B cell (primary cell): ENCODE results near the gene IFNK. TPM values are rescaled to one million over a fixed set of nuclear protein-coding genes. Genes with fewer than 3 reads are reported as not detected.

Experiments used
- ATAC-seq: fragments of 200-7000 bp; cut with Tn5 transposase; one replicate; pipeline ENCODE4 v1.10.0; 2021; ENCODE audit warnings: low read depth, mild to moderate bottlenecking, moderate number of reproducible peaks, moderate library complexity
- CTCF ChIA-PET: fragments of 350-600 bp; sonication (Branson Sonifier 250); formaldehyde crosslinking; loops from one replicate; lab custom pipeline; 2021; ENCODE audit warnings: antibody characterized with exemption, inconsistent platforms; lab: Charles Lee
- POLR2A ChIA-PET: fragments of 350-600 bp; sonication (Branson Sonifier 250); formaldehyde crosslinking; loops from one replicate; lab custom pipeline; 2021; ENCODE audit warnings: antibody characterized with exemption; lab: Charles Lee
- DNase-seq: peaks from one replicate; pipeline ENCODE4 v3.0.0; 2013
- H2AFZ ChIP-seq: 2 replicates; pipeline ENCODE4 v1.6.1; 2012; ENCODE audit warnings: mild to moderate bottlenecking, low read depth, low read length; ENCODE audit not compliant: insufficient read depth, poor library complexity, severe bottlenecking
- H3K27ac ChIP-seq, 2 donors: 1 replicate in 1 of 2; 2 replicates in 1 of 2; pipeline ENCODE4 v1.5.1; 2012 to 2013; ENCODE audit warnings: low read length in 2 of 2, mild to moderate bottlenecking in 2 of 2, moderate library complexity in 1 of 2
- H3K27me3 ChIP-seq, 4 experiments: fragments of 200-600 bp in 1 of 4; sonication (generic) in 1 of 4; replicated peaks in 1 of 4; 1 replicate in 2 of 4; 2 replicates in 2 of 4; pipeline versions ENCODE4 v1.6.1 to v1.7.0; 2013 to 2016; ENCODE audit warnings: low read length in 3 of 4, mild to moderate bottlenecking in 2 of 4, mixed read lengths in 1 of 4, moderate library complexity in 1 of 4; ENCODE audit not compliant: insufficient read depth in 4 of 4, control insufficient read depth in 3 of 4; ENCODE audit errors: control extremely low read depth in 1 of 4
- H3K36me3 ChIP-seq, 2 experiments: replicated peaks in 1 of 2; 1 replicate in 1 of 2; 2 replicates in 1 of 2; pipeline versions ENCODE4 v1.6.1 to v1.7.1; 2013; ENCODE audit warnings: low read length in 1 of 2; ENCODE audit not compliant: insufficient read depth in 2 of 2, control insufficient read depth in 1 of 2; ENCODE audit errors: control extremely low read depth in 1 of 2, extremely low read depth in 1 of 2
- H3K4me1 ChIP-seq, 2 donors: fragments of 200-600 bp in 1 of 2; sonication (generic) in 1 of 2; 1 replicate in 1 of 2; 2 replicates in 1 of 2; pipeline versions ENCODE4 v1.5.1 to v1.6.1; 2013 to 2017; ENCODE audit warnings: low read length in 2 of 2; ENCODE audit not compliant: control insufficient read depth in 2 of 2, insufficient read depth in 2 of 2
- H3K4me2 ChIP-seq: replicated peaks from 2 replicates; pipeline ENCODE3; 2012; ENCODE audit warnings: mild to moderate bottlenecking, low read depth, low read length; ENCODE audit not compliant: poor library complexity, severe bottlenecking
- H3K4me3 ChIP-seq, 5 experiments: fragments of 200-600 bp in 1 of 5; sonication (generic) in 1 of 5; 1 replicate in 3 of 5; 2 replicates in 2 of 5; pipeline versions ENCODE4 v1.5.1 to v1.7.0; 2011 to 2016; ENCODE audit warnings: low read length in 4 of 5, mild to moderate bottlenecking in 4 of 5, low read depth in 2 of 5, control low read depth in 1 of 5, moderate library complexity in 1 of 5; ENCODE audit not compliant: insufficient read depth in 1 of 5; ENCODE audit errors: control extremely low read depth in 1 of 5, extremely low read depth in 1 of 5
- H3K79me2 ChIP-seq: fragments of 200-600 bp; sonication (generic); one replicate; pipeline ENCODE4 v1.6.0; 2016; ENCODE audit warnings: low read length; ENCODE audit not compliant: control insufficient read depth, insufficient read depth
- H3K9ac ChIP-seq: fragments of 200-600 bp; sonication (generic); 2 replicates; pipeline ENCODE4 v1.6.1; 2017; ENCODE audit warnings: mild to moderate bottlenecking, low read length, moderate library complexity
- H3K9me3 ChIP-seq, 3 donors: one replicate each; pipeline versions ENCODE4 v1.6.1 to v1.7.1; 2013; ENCODE audit warnings: low read length in 2 of 3; ENCODE audit not compliant: control insufficient read depth in 2 of 3, insufficient read depth in 1 of 3; ENCODE audit errors: control extremely low read depth in 1 of 3
- H4K20me1 ChIP-seq: 2 replicates; pipeline ENCODE4 v1.6.0; 2012; ENCODE audit warnings: mild to moderate bottlenecking, low read length; ENCODE audit not compliant: insufficient read depth, control insufficient read depth, poor library complexity, severe bottlenecking
- H3K27ac Mint-ChIP-seq: one replicate; pipeline ENCODE4 v1.8.0; 2021; ENCODE audit warnings: mixed read lengths
- H3K27me3 Mint-ChIP-seq: one replicate; pipeline ENCODE4 v1.8.0; 2021; ENCODE audit warnings: mixed read lengths
- H3K4me1 Mint-ChIP-seq: one replicate; pipeline ENCODE4 v1.8.0; 2021; ENCODE audit warnings: mixed read lengths
- H3K4me3 Mint-ChIP-seq: one replicate; pipeline ENCODE4 v1.8.0; 2021; ENCODE audit warnings: mixed read lengths
- H3K9me3 Mint-ChIP-seq: one replicate; pipeline ENCODE4 v1.8.0; 2022; ENCODE audit warnings: mixed read lengths; ENCODE audit not compliant: insufficient read depth
- CTCF ChIP-seq: fragments of 200-600 bp; IDR thresholded peaks from one replicate; pipeline ENCODE4 v1.8.0; 2022; ENCODE audit warnings: antibody characterized with exemption, mild to moderate bottlenecking
- EZH2 ChIP-seq: IDR thresholded peaks from 2 replicates; pipeline ENCODE4 v1.6.1; 2012; ENCODE audit warnings: borderline replicate concordance, low read depth, mild to moderate bottlenecking, moderate library complexity, low read length; ENCODE audit not compliant: insufficient read depth, poor library complexity, severe bottlenecking
- WGBS: methylation state at CpG from one replicate; pipeline ENCODE4 v1.1.5; 2013; ENCODE audit warnings: missing lambda C conversion rate; ENCODE audit not compliant: insufficient coverage; 5-methylcytosine and 5-hydroxymethylcytosine counted together
- intact Hi-C: fragments of 100-400 bp; cut with micrococcal nuclease; formaldehyde crosslinking; loops from one replicate; pipeline ENCODE4 v1.10.0; 2022
- polyA plus RNA-seq: library from polyadenylated mRNA; depleted of rRNA; stranded (reverse); fragments of >200 nt; gene quantifications from 2 replicates; pipeline ENCODE4 v1.2.3, GENCODE V29; 2012
- total RNA-seq, 2 donors: library from RNA; stranded (reverse); fragments of 120-200 nt in 1 of 2; gene quantifications; 1 replicate in 1 of 2; 2 replicates in 1 of 2; pipeline versions ENCODE4 v1.2.3 to v1.2.4, GENCODE V29; 2013 to 2022

The IFNK gene
- total and polyA plus RNA-seq, 2 donors (not counting 1 experiment from before 2014, with no cell fraction given) = not detected

- ATAC-seq = peak; percentile 84
These were observed 49.8 kb downstream of the IFNK start for GRCh38 chr9:27573634-27574590.

More at GRCh38 chr9:27573634-27574590, 49.8 kb downstream of the IFNK start:
- Mint-ChIP-seq H3K27ac (peak overlapping the region; percentile 100), H3K9me3 (peaks cover 7% of the 10 kb centered on the region), H3K27me3 (no peaks in the 10 kb centered on the region), H3K4me1 (peaks cover 27% of the 10 kb centered on the region), H3K4me3 (peak overlapping the region; percentile 98)
- Histone ChIP-seq H3K36me3 (no peaks in the 10 kb centered on the region), H2AFZ (peak overlapping the region; percentile 65), H4K20me1 (no peaks in the 10 kb centered on the region), H3K4me2 (peak overlapping the region; percentile 93), H3K27ac (peak overlapping the region; percentile 97 to 99), H3K27me3 (no peaks in the 10 kb centered on the region), H3K4me1 (peaks cover 16 to 19% of the 10 kb centered on the region in 2 donors), H3K4me3 (peak overlapping the region; percentile 81 to 94 (median 92)), H3K9me3 (peaks cover 0 to 10% (median 0%) of the 10 kb centered on the region in 3 donors), H3K9ac (peak overlapping the region; percentile 99), H3K79me2 (peaks cover 23% of the 10 kb centered on the region)
- no peak for TF ChIP-seq CTCF
- no peak for TF ChIP-seq EZH2
- intact Hi-C loops = loop anchor here (1.0 to 5.0 kb wide), 5 partner anchors 14 to 682 kb away; partner anchors contain the start of genes CAAP1, MOB3B and PLAA
- DNase-seq = peak; percentile 100
- ChIA-PET POLR2A (interaction anchor here (0.7 to 1.1 kb wide), 2 partner anchors 90 to 100 kb away, joined by 3 read pairs; no protein-coding TSS in a partner anchor), CTCF (interaction anchor here (0.7 to 1.7 kb wide), 4 partner anchors 10 to 206 kb away, joined by 3 to 4 read pairs (median 3); no protein-coding TSS in a partner anchor)
- 0% methylated on average over 26 of the region's 35 CpGs for WGBS

Other genes starting within 250 kb of the IFNK start
- gene EQTN, start 227.1 kb upstream of the IFNK start, total RNA-seq = 0.95 TPM in 1 of 2 replicates, not detected in the other
- 0.58 and 1.3 TPM in 2 replicates for gene EQTN, start 227.1 kb upstream of the IFNK start, polyA plus RNA-seq
- gene MOB3B, start 5.5 kb downstream of the IFNK start, total RNA-seq = 7.3 and 7.6 TPM in 2 replicates
- gene MOB3B, start 5.5 kb downstream of the IFNK start, polyA plus RNA-seq = 7.9 and 11.4 TPM in 2 replicates
- gene C9orf72, start 49.2 kb downstream of the IFNK start, total RNA-seq = 26.9 and 27.6 TPM in 2 replicates
- 18.3 and 28.0 TPM in 2 replicates for gene C9orf72, start 49.2 kb downstream of the IFNK start, polyA plus RNA-seq